Iris pigment epithelial cell (primary cell): ENCODE data around the gene CEBPB.
A peak's percentile ranks its signal among the peaks of the same experiment; 100 is the strongest.
"Not testable (repeated sequence)": the region's sequence is repeated elsewhere in the genome, so short reads cannot be mapped to it uniquely, and the experiment has no call there.

Source experiments
- DNase-seq: peaks from one replicate; pipeline ENCODE4 v3.0.0-alpha.2; 2011; ENCODE audit warnings: low read depth

The CEBPB gene

GRCh38 chr20:50193199-50193835 lies 2.7 kb downstream of the CEBPB start:
- peak; percentile 30 for DNase-seq

DNA sequence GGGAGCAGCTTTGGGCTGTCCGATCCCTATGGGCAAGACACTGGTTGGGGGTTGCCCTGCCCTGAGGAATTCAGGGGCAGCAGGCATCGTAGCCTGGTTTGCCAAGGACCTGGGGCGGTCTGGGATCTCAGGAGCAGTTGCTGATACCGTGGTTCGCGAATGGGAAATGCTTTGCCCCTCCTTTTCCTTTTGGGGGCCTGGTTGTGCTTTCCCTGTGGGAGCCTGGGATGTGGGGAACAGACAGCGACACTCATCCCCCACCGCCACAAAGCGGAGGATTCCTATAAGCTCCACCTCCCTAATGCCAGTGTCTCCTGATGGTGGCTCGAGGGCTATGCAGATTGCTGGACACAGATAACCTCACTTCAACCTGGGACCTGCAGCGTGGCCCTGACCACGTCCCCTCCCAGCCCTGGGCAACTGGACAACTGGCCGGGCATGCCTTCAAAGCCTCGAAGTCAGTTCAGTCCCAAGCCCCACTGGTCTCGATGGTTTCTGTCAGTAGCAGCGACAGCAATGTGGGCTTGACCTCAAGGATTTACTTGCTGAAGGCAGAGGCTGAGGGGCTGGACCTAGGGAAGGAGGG lies 3.3 kb downstream of the CEBPB start:
- no peak for DNase-seq

- DNase-seq, result no peak
Measured at GRCh38 chr20:50194422-50194830, 3.8 kb downstream of the CEBPB start.

- no peak for DNase-seq
Measured at GRCh38 chr20:50194831-50195523, 4.3 kb downstream of the CEBPB start.

DNA sequence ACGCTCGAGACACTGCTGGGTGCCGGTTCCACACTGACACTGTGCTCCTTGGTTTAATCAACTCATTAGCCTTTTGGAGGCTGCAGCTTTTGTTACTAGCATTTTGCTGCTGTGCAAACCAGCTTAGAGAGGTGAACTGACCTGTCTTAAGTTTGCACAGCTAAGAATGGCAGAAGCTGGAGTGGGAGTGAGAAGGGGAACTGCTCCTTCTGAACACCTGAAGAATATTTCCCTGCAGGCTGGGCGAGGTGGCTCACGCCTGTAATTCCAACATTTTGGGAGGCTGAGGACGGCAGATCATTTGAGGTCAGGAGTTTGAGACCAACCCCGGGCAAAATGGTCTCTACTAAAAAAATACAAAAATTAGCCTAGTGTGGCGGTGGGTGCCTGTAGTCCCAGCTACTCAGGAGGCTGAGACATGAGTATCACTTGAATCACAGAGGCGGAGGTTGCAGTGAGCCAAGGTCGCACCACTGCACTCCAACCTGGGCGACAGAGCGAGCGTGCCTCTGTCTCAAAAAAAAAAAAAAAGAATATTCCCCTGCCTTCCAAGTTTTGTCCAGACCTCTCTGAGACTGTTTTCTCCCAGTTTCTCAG lies 5.0 kb downstream of the CEBPB start:
- no peak for DNase-seq

GRCh38 chr20:50196248-50196647 lies 5.6 kb downstream of the CEBPB start:
- no peak for DNase-seq

- no peak for DNase-seq
Measured at GRCh38 chr20:50196896-50197295, 6.3 kb downstream of the CEBPB start.

DNA sequence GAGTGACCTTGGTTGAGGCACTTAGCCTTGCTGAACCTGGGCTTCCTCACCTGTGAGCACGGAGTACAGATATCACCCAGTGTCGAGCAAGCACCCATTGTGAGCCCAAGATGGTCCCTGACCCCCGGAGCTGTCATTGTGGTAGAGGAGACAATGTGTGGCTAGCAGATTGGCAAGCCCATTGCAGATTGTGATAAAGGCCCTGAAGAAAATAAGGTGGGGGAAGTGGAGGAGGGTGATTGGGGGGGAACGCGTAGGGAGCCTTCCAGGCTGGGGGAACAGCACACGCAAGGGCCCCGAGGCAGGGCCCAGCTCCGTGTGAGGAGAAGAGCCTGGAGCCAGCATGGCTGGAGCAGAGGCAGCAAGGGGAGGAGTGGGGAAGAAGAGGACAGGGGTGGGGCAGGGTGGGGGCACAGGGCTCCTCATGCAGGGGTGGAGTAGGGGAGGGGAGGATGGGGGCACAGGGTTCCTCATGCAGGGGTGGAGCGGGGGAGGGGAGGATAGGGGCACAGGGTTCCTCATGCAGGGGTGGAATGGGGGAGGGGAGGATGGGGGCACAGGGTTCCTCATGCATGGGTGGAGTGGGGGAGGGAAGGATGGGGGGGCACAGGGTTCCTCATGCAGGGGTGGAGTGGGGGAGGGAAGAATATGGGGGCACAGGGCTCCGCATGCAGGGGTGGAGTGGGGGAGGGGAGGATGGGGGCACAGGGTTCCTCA lies 7.0 kb downstream of the CEBPB start:
- no peak for DNase-seq

DNA sequence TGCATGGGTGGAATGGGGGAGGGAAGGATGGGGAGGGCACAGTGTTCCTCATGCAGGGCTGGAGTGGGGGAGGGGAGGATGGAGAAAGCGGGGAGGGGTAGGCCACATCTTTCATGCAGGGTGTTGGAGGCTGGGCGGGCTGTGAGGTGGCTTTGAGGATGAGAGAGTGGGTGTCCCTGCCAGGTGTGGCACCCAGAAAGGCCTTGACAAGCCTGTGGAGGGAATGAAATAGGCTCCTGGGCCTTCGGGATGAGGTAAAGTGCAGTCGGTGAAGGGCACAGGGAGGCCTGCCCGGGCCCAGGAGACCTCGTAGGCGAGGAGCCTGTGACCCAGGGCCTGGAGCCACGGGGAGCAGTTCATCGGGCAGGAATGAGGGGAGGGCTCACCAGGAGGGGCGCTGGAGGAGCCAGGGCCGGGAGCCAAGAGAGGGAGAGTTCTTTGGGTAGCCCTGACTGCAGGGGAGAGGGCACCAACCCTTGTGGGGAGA lies 7.6 kb downstream of the CEBPB start:
- DNase-seq, result no peak

DNA sequence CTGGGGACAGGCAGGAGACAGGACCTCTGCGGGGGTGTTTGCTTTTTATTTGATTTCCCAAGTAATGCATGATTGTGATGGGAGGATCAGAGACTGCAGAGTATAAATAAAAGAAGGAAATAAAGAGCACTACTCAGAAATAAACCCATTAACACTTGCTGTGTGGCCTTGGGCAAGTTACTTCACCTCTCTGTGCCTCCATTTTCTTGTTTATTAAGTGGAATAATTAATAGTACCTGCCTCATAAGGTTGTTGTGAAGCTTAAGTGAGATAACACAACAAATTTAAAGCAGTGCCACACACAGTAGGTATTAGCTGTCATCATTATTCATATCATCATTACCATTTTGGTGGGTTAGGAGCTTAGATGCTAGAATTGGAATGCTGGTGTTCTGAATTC lies 8.1 kb downstream of the CEBPB start:
- DNase-seq, result no peak

DNA sequence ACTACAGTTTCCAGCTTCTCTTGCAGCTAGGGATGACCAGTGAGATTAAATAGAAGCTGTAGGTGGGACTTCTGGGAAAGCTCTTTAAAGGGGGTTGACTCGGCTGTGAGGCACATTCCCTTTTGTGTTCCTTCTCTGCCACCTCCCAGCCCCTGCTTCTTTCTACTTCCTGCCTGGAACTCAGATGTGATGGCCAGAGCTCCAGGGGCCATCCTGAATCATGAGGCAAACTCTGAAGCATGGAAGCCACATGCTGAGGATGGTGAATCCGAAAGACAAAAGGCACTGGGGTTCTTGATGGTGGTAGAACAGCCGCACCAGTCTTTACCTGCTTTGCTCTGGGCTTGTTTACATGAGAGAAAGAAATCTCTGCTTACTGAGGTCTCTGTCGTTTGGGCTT lies 9.1 kb downstream of the CEBPB start:
- no peak for DNase-seq

DNA sequence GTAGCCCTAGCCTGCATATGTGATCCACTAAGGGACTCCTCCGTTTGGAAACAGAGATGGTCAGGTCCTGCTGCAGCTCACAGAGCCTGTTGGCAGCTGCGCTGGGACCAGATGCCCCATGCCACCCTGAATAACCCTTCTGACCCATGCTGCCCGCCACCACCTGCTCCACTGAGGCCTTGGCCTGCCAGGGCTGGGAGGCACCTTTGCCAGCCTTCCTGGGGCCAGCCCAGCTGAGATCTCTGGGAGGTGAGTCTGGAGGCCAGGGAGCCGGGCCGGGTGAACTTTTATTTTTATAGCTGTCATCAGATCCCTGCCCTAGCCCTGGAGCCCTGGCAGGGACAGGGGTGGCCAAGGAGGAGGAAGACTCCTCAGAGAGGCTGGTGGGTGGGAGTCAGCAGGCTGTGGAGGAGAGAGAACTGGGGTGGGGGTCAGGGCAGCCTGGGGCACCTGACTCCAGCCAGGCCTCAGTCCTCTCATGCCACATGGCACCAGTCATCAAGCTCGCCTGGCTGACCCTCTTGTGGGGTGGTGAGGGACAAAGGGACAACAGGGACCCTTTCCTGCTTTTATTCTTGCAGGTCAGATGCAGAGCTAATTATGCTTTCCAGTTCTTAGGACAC lies 10.0 kb downstream of the CEBPB start:
- DNase-seq, result no peak

DNA sequence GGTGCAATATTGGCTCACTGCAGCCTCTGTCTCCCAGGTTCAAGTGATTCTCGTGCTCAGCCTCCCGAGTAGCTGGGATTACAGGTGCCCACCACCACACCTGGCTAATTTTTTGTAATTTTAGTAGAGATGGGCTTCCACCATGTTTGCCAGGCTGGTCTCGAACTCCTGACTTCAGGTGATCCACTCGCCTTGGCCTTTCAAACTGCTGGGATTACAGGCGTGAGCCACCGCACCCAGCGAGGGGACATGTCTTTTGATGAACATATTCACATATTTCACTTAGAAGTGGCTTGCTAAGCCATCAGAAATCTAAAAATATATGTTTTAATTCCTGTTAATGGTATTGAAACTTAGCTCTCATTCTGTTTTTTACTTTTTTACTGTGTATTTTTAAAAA lies 11.1 kb downstream of the CEBPB start:
- not testable (repeated sequence) for DNase-seq

- no peak for DNase-seq
Measured at GRCh38 chr20:50202677-50203076, 12.0 kb downstream of the CEBPB start.

DNA sequence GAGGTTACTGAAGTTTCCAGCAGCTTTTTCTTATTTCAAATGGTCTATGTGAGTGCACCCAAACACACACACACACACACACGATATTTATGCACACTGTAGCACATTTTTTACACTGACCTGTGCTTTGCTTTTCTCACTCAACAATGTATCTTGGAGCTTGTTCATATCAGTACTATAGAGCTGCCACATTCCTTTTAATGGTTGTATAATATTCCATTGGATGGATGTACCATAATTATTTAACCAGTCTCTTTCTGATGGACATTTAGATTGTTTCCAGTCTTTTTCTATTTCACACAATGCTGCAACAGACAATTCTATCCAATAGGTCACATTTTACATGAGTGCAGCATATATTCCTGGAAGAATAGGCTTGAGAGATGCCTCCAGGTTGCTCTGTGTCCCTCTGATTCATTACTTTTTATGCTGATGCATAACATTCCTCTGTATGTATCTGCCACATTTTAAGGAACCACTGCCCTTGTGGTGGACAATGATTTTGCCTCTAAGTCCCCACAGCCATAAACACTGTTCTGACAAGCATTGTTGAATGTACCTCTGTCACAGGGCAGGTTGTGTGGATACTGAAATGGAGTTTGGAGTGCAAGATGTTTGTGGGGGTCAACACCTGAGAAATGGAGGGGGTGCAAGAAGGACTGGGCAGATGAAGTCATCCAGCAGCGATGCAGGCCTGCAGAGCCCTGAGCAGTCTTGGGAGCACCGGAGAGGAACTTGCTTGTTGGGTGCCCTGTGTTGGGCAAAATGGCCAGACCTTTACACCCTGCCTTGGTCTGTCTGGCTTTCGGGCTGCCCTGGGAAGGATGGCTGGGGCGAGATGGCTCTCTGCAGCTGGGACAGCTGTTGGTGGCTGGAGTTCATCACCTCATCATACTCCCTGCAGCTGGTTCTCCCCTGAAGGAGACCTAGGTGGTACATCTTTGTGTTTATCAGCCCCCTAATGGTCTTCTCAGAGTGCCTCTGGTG lies 13.6 kb downstream of the CEBPB start:
- no peak for DNase-seq

DNA sequence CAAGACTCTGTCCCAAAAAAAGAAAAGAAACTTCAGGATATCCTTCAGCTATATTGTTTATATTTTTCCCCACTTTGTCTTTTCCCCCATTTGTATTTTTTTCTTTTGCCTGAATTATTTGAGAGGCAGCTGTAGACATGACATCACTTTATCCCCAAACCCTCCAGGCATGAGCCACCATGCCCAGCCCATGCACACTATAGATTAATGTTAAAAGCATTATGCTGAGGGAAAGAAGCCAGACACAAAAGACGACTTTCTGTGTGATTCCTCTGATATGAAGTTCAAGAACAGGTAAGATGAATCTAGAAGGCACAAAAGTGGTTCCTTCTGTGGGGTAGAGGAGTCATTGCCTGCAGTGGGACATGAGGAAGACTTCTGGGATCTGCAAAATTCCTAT lies 16.4 kb downstream of the CEBPB start:
- DNase-seq, result no peak

DNA sequence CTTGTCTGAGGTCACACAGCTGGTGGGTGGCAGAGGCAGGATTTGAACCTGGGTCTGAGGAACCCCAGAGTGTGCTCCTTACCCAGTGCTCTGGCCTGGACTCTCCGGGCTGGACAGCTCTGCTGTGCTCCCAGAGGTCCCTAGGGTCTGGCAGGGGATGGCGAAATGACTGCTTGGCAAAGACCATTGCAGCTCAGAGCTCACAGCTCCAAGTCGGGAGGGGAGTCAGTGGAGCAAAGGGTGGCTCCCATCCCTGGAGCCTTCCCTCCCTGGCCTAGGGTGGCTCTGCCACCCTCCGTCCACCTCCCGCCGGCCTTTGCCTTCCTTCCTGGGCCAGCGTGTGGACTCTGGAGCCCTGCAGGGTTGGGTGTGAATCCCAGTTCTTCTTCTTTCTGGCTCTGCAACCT lies 17.5 kb downstream of the CEBPB start:
- DNase-seq, result no peak

DNA sequence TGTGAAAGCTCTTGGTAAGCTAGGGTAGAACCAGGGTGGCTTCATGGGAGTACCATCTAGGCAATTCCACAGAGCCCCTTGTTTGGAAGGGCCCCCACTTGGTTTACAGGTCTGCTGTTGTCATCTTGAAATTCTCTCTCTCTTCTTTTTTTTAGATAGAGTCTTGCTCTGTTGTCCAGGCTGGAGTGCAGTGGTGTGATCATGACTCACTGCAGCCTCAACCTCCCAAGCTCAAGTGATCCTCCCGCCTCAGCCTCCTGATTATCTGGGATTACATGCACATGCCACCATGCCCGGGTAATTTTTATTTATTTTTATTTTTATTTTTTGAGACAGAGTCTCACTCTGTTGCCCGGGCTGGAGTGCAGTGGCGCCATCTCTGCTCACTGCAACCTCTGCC lies 18.2 kb downstream of the CEBPB start:
- not testable (repeated sequence) for DNase-seq

DNA sequence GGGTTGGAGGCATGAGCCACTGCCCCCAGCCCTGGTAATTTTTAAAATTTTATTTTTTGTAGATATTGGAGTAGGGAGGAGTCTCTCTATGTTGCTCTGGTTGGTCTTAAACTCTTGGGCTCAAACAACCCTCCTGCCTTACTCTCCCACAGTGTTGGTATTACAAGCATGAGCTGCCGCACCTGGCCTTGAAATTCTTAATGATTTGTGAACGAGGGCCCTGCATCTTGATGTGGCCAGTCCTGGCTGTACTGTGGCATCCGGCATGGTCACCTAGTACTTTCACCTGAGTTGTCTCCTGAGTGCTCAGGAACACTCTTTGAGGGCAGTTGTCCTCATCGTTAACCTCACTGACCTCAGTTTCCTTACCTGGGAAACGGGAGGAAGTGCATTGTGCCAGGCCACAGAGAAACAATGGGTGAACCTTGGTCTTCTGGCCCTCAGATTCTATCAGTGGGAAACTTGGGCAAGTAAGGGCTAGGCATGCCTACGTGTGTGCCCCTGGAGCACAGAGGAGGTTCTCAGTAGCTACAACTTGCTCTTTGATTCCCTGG lies 19.5 kb downstream of the CEBPB start:
- DNase-seq, result no peak

DNA sequence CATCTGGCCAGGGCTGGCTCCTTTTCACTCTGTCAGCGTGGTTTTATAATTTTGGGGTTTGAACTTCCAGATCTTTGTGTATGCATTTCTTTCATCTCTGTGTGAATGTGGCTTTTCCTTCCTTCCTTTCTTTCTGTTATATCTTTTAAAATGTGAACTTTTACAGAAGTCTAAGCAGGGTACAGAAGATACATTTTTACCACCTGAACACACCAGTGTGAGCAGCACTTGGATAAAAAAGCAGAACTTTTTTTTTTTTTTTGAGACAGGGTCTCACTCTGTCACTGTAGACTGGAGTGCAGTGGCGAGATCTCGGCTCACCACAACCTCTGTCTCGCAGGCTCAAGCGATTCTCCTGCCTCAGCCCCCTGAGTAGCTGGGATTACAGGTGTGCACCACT lies 20.5 kb downstream of the CEBPB start:
- no peak for DNase-seq
